Measurements from ENCODE around the gene MSH2. TPM values are rescaled to one million over a fixed set of nuclear protein-coding genes. Genes with fewer than 3 reads are reported as not detected.
"Not testable (repeated sequence)": the region's sequence is repeated elsewhere in the genome, so short reads cannot be mapped to it uniquely, and the experiment has no call there.

MSH2 gene
- total RNA-seq, 1 donor from 2014 or later: 20.6 TPM

- no peak for DNase-seq (ENCODE audit: extremely low read depth, low read depth, low spot score)
Measured at GRCh38 chr2:47471429-47472116, 68.6 kb downstream of the MSH2 start.

- DNase-seq (ENCODE audit: extremely low read depth, low read depth, low spot score): no peak
Measured at GRCh38 chr2:47479863-47480262, 76.9 kb downstream of the MSH2 start.

- DNase-seq (ENCODE audit: extremely low read depth, low read depth, low spot score): no peak
Measured at GRCh38 chr2:47483191-47483590, 80.2 kb downstream of the MSH2 start.

GRCh38 chr2:47484396-47484795, 81.4 kb downstream of the MSH2 start:
- no peak for DNase-seq (ENCODE audit: extremely low read depth, low read depth, low spot score)

GRCh38 chr2:47485177-47485576, 82.2 kb downstream of the MSH2 start:
- DNase-seq (ENCODE audit: extremely low read depth, low read depth, low spot score): no peak

GRCh38 chr2:47485751-47486300, 82.9 kb downstream of the MSH2 start:
- no peak for DNase-seq (ENCODE audit: extremely low read depth, low read depth, low spot score)

GRCh38 chr2:47486841-47487497, 84.0 kb downstream of the MSH2 start:
- DNase-seq (ENCODE audit: extremely low read depth, low read depth, low spot score): no peak

- no peak for DNase-seq (ENCODE audit: extremely low read depth, low read depth, low spot score)
Measured at GRCh38 chr2:47487498-47487875, 84.5 kb downstream of the MSH2 start.

- no peak for DNase-seq (ENCODE audit: extremely low read depth, low read depth, low spot score)
Measured at GRCh38 chr2:47488870-47489584, 86.1 kb downstream of the MSH2 start.

GRCh38 chr2:47490406-47490805, 87.5 kb downstream of the MSH2 start:
- DNase-seq (ENCODE audit: extremely low read depth, low read depth, low spot score): no peak

GRCh38 chr2:47493317-47494035, 90.5 kb downstream of the MSH2 start:
- no peak for DNase-seq (ENCODE audit: extremely low read depth, low read depth, low spot score)

GRCh38 chr2:47494267-47495130, 91.5 kb downstream of the MSH2 start:
- DNase-seq (ENCODE audit: extremely low read depth, low read depth, low spot score): no peak

- DNase-seq (ENCODE audit: extremely low read depth, low read depth, low spot score): no peak
Measured at GRCh38 chr2:47497843-47498460, 95.0 kb downstream of the MSH2 start.

- DNase-seq (ENCODE audit: extremely low read depth, low read depth, low spot score): no peak
Measured at GRCh38 chr2:47499093-47499492, 96.1 kb downstream of the MSH2 start.

- DNase-seq (ENCODE audit: extremely low read depth, low read depth, low spot score): no peak
Measured at GRCh38 chr2:47499621-47500309, 96.8 kb downstream of the MSH2 start.

GRCh38 chr2:47501374-47502200, 98.6 kb downstream of the MSH2 start:
- DNase-seq (ENCODE audit: extremely low read depth, low read depth, low spot score): no peak

GRCh38 chr2:47502498-47502897, 99.5 kb downstream of the MSH2 start:
- not testable (repeated sequence) for DNase-seq (ENCODE audit: extremely low read depth, low read depth, low spot score)

GRCh38 chr2:47503481-47504070, 100.6 kb downstream of the MSH2 start:
- no peak for DNase-seq (ENCODE audit: extremely low read depth, low read depth, low spot score)

Data from glomerular endothelial cell (primary cell).